GM10266 (cell line): ENCODE data around the gene ZNF581.

Experiments
- DNase-seq: peaks from one replicate; pipeline ENCODE4 v3.0.0; 2012; ENCODE audit errors: extremely low spot score
- CTCF ChIP-seq: IDR thresholded peaks from 2 replicates; pipeline ENCODE4 v1.5.1; 2012; ENCODE audit warnings: mild to moderate bottlenecking, low read depth; ENCODE audit not compliant: control insufficient read depth, insufficient read depth; ENCODE audit errors: missing control alignments

Gene ZNF581

GRCh38 chr19:55694241-55694655 lies 50.8 kb downstream of the ZNF581 start:
- no peak for TF ChIP-seq CTCF

GRCh38 chr19:55694656-55695491 lies 51.4 kb downstream of the ZNF581 start:
- TF ChIP-seq CTCF, result no peak
- DNase-seq, result no peak

More at GRCh38 chr19:55694241-55694655, 50.8 kb downstream of the ZNF581 start:
- no peak for DNase-seq
